Panc1 (cell line): ENCODE data around the gene DEXI. TPM values are rescaled to one million over a fixed set of nuclear protein-coding genes. Genes with fewer than 3 reads are reported as not detected.

ENCODE experiments used
- ATAC-seq: fragments of 200-7000 bp; cut with Tn5 transposase; 2 replicates; pipeline ENCODE4 v1.9.1; 2020; ENCODE audit warnings: mild to moderate bottlenecking, moderate library complexity
- BruUV-seq: library from RNA; stranded (reverse); fragments of 400-500 nt; replicated peaks from 2 replicates; lab custom pipeline; 2021; lab: Mats Ljungman, UMichigan
- CTCF ChIA-PET: fragments of 300-600 bp; sonication (Branson Sonifier 250); formaldehyde crosslinking; loops from one replicate; lab custom pipeline; 2022; ENCODE audit warnings: antibody characterized with exemption; lab: Charles Lee
- POLR2A ChIA-PET: fragments of 300-600 bp; sonication (Branson Sonifier 250); formaldehyde crosslinking; loops from one replicate; lab custom pipeline; 2022; ENCODE audit warnings: antibody characterized with exemption; lab: Charles Lee
- DNase-seq: peaks from one replicate; pipeline ENCODE4 v3.0.0-alpha.2; 2010; ENCODE audit warnings: low read depth, low spot score
- H3K27ac ChIP-seq: 2 replicates; pipeline ENCODE4 v1.5.1; 2011; ENCODE audit warnings: mild to moderate bottlenecking, low read length, inconsistent platforms
- H3K27me3 ChIP-seq: fragments of 200-500 bp; sonication (Bioruptor generic); 2 replicates; pipeline ENCODE4 v1.6.0; 2014; ENCODE audit warnings: low read length, inconsistent platforms; ENCODE audit not compliant: control insufficient read depth, insufficient read depth
- H3K36me3 ChIP-seq: fragments of 200-500 bp; sonication (Bioruptor generic); 2 replicates; pipeline ENCODE4 v1.5.1; 2014; ENCODE audit warnings: inconsistent platforms, mild to moderate bottlenecking, low read length, moderate library complexity; ENCODE audit not compliant: control insufficient read depth, insufficient read depth
- H3K4me1 ChIP-seq: 2 replicates; pipeline ENCODE4 v1.5.1; 2011; ENCODE audit warnings: inconsistent platforms, mild to moderate bottlenecking, low read length, moderate library complexity; ENCODE audit not compliant: control insufficient read depth, insufficient read depth
- H3K4me3 ChIP-seq, 2 experiments: 2 replicates each; pipeline ENCODE4 v1.5.1; 2011 to 2012; ENCODE audit warnings: low read depth in 2 of 2, low read length in 2 of 2, mild to moderate bottlenecking in 2 of 2, inconsistent platforms in 1 of 2, moderate library complexity in 1 of 2
- H3K9me3 ChIP-seq: fragments of 200-500 bp; sonication (Bioruptor generic); 2 replicates; pipeline ENCODE4 v1.5.1; 2014; ENCODE audit warnings: low read depth, mild to moderate bottlenecking, inconsistent platforms, low read length, moderate library complexity; ENCODE audit not compliant: control insufficient read depth, insufficient read depth
- POLR2AphosphoS5 ChIP-seq: IDR thresholded peaks from 2 replicates; pipeline ENCODE4 v1.6.1; 2012; ENCODE audit warnings: mild to moderate bottlenecking, low read depth, low read length, moderate library complexity
- SIN3A ChIP-seq: IDR thresholded peaks from 2 replicates; pipeline ENCODE4 v1.6.1; 2012; ENCODE audit warnings: low read depth, mild to moderate bottlenecking, low read length, moderate library complexity, borderline replicate concordance; ENCODE audit not compliant: insufficient read depth
- TCF7L2 ChIP-seq: IDR thresholded peaks from 2 replicates; pipeline ENCODE4 v1.6.1; 2011; ENCODE audit warnings: mild to moderate bottlenecking, low read depth, low read length, inconsistent platforms
- in situ Hi-C: cut with HindIII; loops from 2 replicates; pipeline ENCODE4 v1.10.0; 2016; ENCODE audit warnings: low sequenced_read_pairs, low pct_unique_long_range_greater_than_20kb
- intact Hi-C: fragments of 100-400 bp; cut with micrococcal nuclease; formaldehyde crosslinking; loops from one replicate; pipeline ENCODE4 v1.10.0; 2022; ENCODE audit not compliant: unreplicated experiment
- total RNA-seq: library from RNA; stranded (reverse); gene quantifications from one replicate; pipeline ENCODE4 v1.2.1, GENCODE V29; 2021; ENCODE audit not compliant: unreplicated experiment
- TF ChIP-seq, protein P1 (sequence below): fragments of 450-650 bp; IDR thresholded peaks from 2 replicates; pipeline ENCODE4 v1.5.1; 2017; ENCODE audit warnings: mild to moderate bottlenecking
- TF ChIP-seq, protein P2 (sequence below), 2 experiments: IDR thresholded peaks; 2 replicates each; pipeline ENCODE4 v1.6.1; 2011 to 2012; ENCODE audit warnings: low read depth in 2 of 2, control low read depth in 1 of 2, low read length in 1 of 2, mild to moderate bottlenecking in 1 of 2, moderate library complexity in 1 of 2; ENCODE audit not compliant: insufficient read depth in 1 of 2

The DEXI gene
- total RNA-seq, 1 experiment from 2014 or later: 32.2 TPM

DNA sequence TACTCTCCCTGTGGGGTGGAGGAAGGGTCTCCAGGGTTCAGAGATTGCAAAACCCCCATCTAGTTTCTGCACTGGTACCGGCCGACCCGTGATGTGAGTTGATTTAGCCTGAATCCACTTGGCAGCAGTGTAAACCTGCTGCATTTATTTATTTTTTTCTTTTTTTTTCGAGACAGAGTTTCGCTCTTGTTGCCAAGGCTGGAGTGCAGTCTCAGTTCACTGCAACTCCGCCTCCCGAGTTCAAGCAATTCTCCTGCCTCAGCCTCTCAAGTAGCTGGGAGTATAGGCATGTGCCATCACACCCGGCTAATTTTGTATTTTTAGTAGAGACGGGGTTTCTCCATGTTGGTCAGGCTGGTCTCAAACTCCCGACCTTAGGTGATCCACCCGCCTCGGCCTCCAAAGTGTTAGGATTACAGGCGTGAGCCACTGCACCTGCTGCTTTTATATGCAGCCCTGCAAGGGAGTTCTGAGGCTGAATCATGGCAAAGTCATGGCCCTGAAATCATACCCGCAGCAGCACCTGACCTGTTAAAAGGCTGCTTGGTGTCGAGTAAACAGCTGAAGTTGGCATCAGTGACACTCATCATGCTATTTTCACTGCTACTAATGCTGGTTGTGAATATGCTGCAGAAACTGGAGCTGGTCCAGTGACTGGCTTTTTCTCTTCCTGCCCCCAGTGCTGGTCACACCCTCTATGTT lies 21.4 kb downstream of the DEXI start:
- DNase-seq: no peak
- Histone ChIP-seq H3K27ac (no peak overlapping the region), H3K4me1 (peaks cover 4% of the 10 kb centered on the region; the same call in 1 of the 2 replicates), H3K27me3 (no peaks in the 10 kb centered on the region), H3K36me3 (no peaks in the 10 kb centered on the region), H3K4me3 (no peak overlapping the region), H3K9me3 (no peaks in the 10 kb centered on the region)
- no peak for ATAC-seq
- intact Hi-C loops (loop anchor here (5.0 kb wide), 1 partner anchor 184 kb away; no protein-coding TSS in a partner anchor), in situ Hi-C loops (no loop called here)
- ChIA-PET CTCF (no interaction called here), POLR2A (no interaction called here)
- TF ChIP-seq POLR2AphosphoS5: no peak
- TF ChIP-seq, protein P1, sequence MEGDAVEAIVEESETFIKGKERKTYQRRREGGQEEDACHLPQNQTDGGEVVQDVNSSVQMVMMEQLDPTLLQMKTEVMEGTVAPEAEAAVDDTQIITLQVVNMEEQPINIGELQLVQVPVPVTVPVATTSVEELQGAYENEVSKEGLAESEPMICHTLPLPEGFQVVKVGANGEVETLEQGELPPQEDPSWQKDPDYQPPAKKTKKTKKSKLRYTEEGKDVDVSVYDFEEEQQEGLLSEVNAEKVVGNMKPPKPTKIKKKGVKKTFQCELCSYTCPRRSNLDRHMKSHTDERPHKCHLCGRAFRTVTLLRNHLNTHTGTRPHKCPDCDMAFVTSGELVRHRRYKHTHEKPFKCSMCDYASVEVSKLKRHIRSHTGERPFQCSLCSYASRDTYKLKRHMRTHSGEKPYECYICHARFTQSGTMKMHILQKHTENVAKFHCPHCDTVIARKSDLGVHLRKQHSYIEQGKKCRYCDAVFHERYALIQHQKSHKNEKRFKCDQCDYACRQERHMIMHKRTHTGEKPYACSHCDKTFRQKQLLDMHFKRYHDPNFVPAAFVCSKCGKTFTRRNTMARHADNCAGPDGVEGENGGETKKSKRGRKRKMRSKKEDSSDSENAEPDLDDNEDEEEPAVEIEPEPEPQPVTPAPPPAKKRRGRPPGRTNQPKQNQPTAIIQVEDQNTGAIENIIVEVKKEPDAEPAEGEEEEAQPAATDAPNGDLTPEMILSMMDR: no peak
- TF ChIP-seq, protein P2, sequence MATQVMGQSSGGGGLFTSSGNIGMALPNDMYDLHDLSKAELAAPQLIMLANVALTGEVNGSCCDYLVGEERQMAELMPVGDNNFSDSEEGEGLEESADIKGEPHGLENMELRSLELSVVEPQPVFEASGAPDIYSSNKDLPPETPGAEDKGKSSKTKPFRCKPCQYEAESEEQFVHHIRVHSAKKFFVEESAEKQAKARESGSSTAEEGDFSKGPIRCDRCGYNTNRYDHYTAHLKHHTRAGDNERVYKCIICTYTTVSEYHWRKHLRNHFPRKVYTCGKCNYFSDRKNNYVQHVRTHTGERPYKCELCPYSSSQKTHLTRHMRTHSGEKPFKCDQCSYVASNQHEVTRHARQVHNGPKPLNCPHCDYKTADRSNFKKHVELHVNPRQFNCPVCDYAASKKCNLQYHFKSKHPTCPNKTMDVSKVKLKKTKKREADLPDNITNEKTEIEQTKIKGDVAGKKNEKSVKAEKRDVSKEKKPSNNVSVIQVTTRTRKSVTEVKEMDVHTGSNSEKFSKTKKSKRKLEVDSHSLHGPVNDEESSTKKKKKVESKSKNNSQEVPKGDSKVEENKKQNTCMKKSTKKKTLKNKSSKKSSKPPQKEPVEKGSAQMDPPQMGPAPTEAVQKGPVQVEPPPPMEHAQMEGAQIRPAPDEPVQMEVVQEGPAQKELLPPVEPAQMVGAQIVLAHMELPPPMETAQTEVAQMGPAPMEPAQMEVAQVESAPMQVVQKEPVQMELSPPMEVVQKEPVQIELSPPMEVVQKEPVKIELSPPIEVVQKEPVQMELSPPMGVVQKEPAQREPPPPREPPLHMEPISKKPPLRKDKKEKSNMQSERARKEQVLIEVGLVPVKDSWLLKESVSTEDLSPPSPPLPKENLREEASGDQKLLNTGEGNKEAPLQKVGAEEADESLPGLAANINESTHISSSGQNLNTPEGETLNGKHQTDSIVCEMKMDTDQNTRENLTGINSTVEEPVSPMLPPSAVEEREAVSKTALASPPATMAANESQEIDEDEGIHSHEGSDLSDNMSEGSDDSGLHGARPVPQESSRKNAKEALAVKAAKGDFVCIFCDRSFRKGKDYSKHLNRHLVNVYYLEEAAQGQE (IDR thresholded peaks at IDR 0.05; ENCODE audit: insufficient read depth in 1 of 2, low read depth in 2 of 2, low read length in 1 of 2): no peak
- no peak for TF ChIP-seq SIN3A
- TF ChIP-seq TCF7L2: no peak
- no TSS peak for BruUV-seq

DNA sequence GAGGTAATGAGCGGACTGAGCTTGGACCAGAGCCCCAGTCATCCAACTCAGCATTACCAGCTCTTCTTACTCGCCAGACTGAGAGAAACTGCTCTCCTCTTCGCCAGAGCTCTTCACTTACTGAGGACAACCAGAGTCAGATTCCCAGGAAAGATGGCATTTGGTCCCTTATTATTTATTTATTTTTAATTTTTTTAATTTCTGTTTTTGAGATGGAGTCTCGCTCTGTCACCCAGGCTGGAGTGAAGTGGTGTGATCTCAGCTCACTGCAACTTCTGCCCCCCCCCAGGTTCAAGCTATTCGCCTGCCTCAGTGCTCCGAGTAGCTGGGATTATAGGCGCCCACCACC lies 23.3 kb downstream of the DEXI start:
- CTCF ChIA-PET: interaction anchor here (0.6 to 1.1 kb wide), 6 partner anchors 11 to 446 kb away, joined by 3 to 4 read pairs (median 3); no protein-coding TSS in a partner anchor
- Histone ChIP-seq H3K9me3 (no peaks in the 10 kb centered on the region), H3K4me1 (peaks cover 4% of the 10 kb centered on the region; the same call in 1 of the 2 replicates), H3K27me3 (no peaks in the 10 kb centered on the region), H3K4me3 (no peak overlapping the region), H3K27ac (no peak overlapping the region), H3K36me3 (no peaks in the 10 kb centered on the region)
- POLR2A ChIA-PET: no interaction called here
- BruUV-seq: no TSS peak
- ATAC-seq (no peak), DNase-seq (no peak)
- intact Hi-C loops (loop anchor here (10.0 kb wide), 1 partner anchor 394 kb away; no protein-coding TSS in a partner anchor), in situ Hi-C loops (no loop called here)
- TF ChIP-seq, protein P2 (IDR thresholded peaks at IDR 0.05; ENCODE audit: insufficient read depth in 1 of 2, low read depth in 2 of 2, low read length in 1 of 2): no peak
- TF ChIP-seq POLR2AphosphoS5 (no peak), TCF7L2 (no peak), SIN3A (no peak)
- TF ChIP-seq, protein P1: no peak; the same call in 1 of the 2 replicates
